Right atrium auricular region (tissue), 2 donors: ENCODE results near the gene TUBA4B. TPM values are rescaled to one million over a fixed set of nuclear protein-coding genes. Genes with fewer than 3 reads are reported as not detected.
A peak's percentile ranks its signal among the peaks of the same experiment; 100 is the strongest.

Experiments
- DNase-seq: peaks from one replicate; pipeline ENCODE4 v3.0.0-alpha.2; 2019; ENCODE audit warnings: low spot score
- H3K27ac ChIP-seq, 2 donors: fragments of 200-600 bp; sonication (generic); 1 replicate in 1 of 2; 2 replicates in 1 of 2; pipeline ENCODE4 v1.5.1; 2016 to 2019
- H3K27me3 ChIP-seq, 2 donors: fragments of 200-600 bp; sonication (generic); one replicate each; pipeline versions ENCODE4 v1.5.1 to v1.6.0; 2017 to 2019
- H3K36me3 ChIP-seq: fragments of 200-600 bp; sonication (generic); one replicate; pipeline ENCODE4 v1.5.1; 2016
- H3K4me1 ChIP-seq, 2 donors: fragments of 200-600 bp; sonication (generic); one replicate each; pipeline versions ENCODE4 v1.5.1 to v1.6.0; 2017 to 2019
- H3K4me3 ChIP-seq, 2 donors: fragments of 200-600 bp; sonication (generic); 1 replicate in 1 of 2; 2 replicates in 1 of 2; pipeline ENCODE4 v1.5.1; 2017 to 2019; ENCODE audit warnings: mild to moderate bottlenecking in 1 of 2, moderate library complexity in 1 of 2
- H3K9me3 ChIP-seq, 2 donors: fragments of 200-600 bp; sonication (generic); one replicate each; pipeline ENCODE4 v1.5.1; 2019
- CTCF ChIP-seq, 2 donors: fragments of 200-600 bp; sonication (generic); IDR thresholded peaks; one replicate each; pipeline ENCODE4 v1.5.1; 2019; ENCODE audit warnings: antibody characterized with exemption in 2 of 2
- total RNA-seq, 2 donors: library from RNA; depleted of rRNA; stranded (reverse); fragments of >200 nt; gene quantifications; one replicate each; pipeline ENCODE4 v1.1.0, GENCODE V29; 2016

TUBA4B gene
- total RNA-seq, 2 donors from 2014 or later, result not detected

DNA sequence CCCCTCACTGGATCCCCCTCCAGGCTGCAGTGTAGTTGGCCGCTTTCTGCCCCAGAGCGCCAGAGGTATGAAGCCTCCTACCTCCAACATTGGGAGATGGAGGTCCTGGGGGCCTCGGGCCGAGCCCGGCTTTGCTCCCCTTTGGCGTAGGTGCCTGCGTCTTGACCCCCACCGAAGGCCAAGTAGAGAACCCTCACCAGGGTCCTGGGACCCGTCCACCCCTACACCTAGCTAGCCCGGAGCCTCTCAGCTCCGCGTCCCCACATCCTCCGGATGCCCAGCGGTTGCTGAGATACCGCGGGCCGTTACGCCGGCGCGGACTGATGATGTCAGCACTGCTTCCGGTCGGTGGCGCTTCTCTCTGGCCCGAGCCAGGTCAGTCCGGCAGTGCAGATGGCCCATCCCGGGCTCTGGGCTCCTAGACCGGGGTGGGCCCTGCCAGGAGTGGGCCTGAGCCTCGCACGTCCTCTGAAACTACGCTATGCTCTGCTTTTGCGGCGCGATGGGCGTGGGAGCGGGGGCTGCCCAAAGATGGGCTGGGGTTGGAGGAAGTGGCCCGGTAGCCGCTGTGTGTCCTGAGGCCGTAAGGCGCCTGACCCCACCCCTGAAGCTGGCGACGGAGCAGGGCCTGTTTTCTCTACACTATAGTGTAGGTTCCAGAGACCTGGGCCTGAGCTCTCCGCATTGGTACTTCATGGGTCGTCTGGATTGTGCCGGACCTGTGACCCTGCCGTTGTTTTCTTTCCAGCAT is 7.7 kb upstream of the TUBA4B start, which contains the start of the genes GLB1L and STK16:
Gene GLB1L, minus strand, starts transcription at position 297 of the 751 bp plus-strand sequence. CDS start 1,871 bp downstream, outside the sequence.
Gene STK16, plus strand, starts transcription at position 332 of the 751 bp plus-strand sequence. CDS start 521 bp downstream, outside the sequence.
- peaks cover 14% of the 10 kb centered on the region for H3K36me3 ChIP-seq
- no peaks in the 10 kb centered on the region for H3K27me3 ChIP-seq
- H3K9me3 ChIP-seq, result no peaks in the 10 kb centered on the region
- peak within 1 kb of the TSS; percentile 67 to 92 for H3K4me3 ChIP-seq
- no peak for TF ChIP-seq CTCF (IDR thresholded peaks at IDR 0.05)
- DNase-seq, result peak; percentile 96
- peak within 1 kb of the TSS; percentile 89 to 94 for H3K27ac ChIP-seq
- peaks cover 0 to 35% of the 10 kb centered on the region in 2 donors for H3K4me1 ChIP-seq

DNA sequence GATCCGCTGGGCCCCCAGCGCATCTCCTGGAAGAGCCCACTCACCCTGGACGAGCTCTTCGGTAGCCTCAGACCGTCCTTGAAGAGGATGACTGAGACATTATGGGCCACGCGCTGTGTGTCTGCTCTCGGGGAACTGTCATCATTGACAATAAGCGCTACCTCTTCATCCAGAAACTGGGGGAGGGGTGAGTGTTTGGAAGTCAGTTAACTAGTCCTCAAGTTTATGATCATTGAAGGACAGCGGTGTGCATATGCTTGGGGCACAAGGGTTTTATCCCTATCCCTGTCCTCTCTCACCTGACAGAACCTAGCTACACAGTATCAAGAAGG is 7.2 kb upstream of the TUBA4B start:
- DNase-seq, result no peak
- Histone ChIP-seq H3K27ac (peak overlapping the region; percentile 89 to 94), H3K36me3 (peaks cover 18% of the 10 kb centered on the region), H3K4me1 (peaks cover 0 to 38% of the 10 kb centered on the region in 2 donors), H3K27me3 (no peaks in the 10 kb centered on the region), H3K4me3 (peak overlapping the region; percentile 67 to 92), H3K9me3 (no peaks in the 10 kb centered on the region)
- no peak for TF ChIP-seq CTCF (IDR thresholded peaks at IDR 0.05)

- no peak for DNase-seq
- H3K9me3 ChIP-seq, result no peaks in the 10 kb centered on the region
- TF ChIP-seq CTCF (IDR thresholded peaks at IDR 0.05), result no peak
- no peak overlapping the region for H3K4me3 ChIP-seq
- no peak overlapping the region for H3K27ac ChIP-seq
- no peaks in the 10 kb centered on the region for H3K27me3 ChIP-seq
- H3K4me1 ChIP-seq, result peaks cover 0 to 38% of the 10 kb centered on the region in 2 donors
- peaks cover 18% of the 10 kb centered on the region for H3K36me3 ChIP-seq
Observed at GRCh38 chr2:219246559-219246958, 6.5 kb upstream of the TUBA4B start.

DNA sequence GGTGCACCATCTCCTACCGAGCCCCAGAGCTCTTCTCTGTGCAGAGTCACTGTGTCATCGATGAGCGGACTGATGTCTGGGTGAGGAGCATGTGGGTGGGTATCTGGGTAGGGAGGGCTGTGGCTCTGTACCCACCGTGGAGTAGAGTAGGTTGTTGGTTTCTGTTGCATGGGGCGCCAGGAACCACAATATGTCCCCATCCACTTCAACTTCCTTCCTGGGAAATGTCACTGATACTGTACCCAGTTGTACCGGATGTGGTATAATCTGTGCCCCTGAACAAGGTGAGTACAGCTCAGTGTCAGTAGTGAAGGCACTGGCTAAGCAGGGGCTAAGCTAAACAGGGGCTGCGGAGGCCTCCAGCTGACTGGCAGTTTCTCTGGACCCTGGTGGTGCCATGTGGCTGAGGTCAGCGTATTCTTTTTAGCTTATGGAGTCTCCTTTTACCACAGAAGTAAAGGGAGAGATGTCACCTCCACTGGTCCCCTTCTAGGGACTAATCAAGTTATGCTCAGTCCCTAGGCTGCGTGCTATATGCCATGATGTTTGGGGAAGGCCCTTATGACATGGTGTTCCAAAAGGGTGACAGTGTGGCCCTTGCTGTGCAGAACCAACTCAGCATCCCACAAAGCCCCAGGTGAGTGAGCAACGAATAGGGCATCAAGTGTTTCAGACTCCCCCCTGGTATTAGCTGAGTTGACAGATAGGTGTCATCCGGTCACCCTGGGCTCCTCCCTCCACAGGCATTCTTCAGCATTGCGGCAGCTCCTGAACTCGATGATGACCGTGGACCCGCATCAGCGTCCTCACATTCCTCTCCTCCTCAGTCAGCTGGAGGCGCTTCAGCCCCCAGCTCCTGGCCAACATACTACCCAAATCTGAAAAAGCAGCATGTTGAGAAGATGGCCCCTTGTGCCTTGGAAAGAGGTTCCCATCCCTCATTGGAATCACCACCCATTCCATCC is 5.1 kb upstream of the TUBA4B start:
- Histone ChIP-seq H3K27ac (no peak overlapping the region), H3K36me3 (peaks cover 18% of the 10 kb centered on the region), H3K9me3 (no peaks in the 10 kb centered on the region), H3K4me1 (peaks cover 0 to 52% of the 10 kb centered on the region in 2 donors), H3K4me3 (no peak overlapping the region), H3K27me3 (no peaks in the 10 kb centered on the region)
- TF ChIP-seq CTCF (IDR thresholded peaks at IDR 0.05), result no peak
- DNase-seq, result no peak

GRCh38 chr2:219248845-219249202 is 4.2 kb upstream of the TUBA4B start:
- no peak for TF ChIP-seq CTCF (IDR thresholded peaks at IDR 0.05)
- no peak overlapping the region for H3K4me3 ChIP-seq
- peaks cover 0 to 57% of the 10 kb centered on the region in 2 donors for H3K4me1 ChIP-seq
- H3K27ac ChIP-seq, result peak overlapping the region; percentile 70 to 74
- peaks cover 18% of the 10 kb centered on the region for H3K36me3 ChIP-seq
- H3K9me3 ChIP-seq, result no peaks in the 10 kb centered on the region
- no peaks in the 10 kb centered on the region for H3K27me3 ChIP-seq
- no peak for DNase-seq
